K562 (cell line): ENCODE data around the gene MATR3. TPM values are rescaled to one million over a fixed set of nuclear protein-coding genes. Genes with fewer than 3 reads are reported as not detected.

Experiments
- BRCA1 ChIP-seq, 2 experiments: fragments of 450-650 bp in 1 of 2; sonication (generic) in 1 of 2; formaldehyde crosslinking in 1 of 2; IDR thresholded peaks; 2 replicates each; pipeline versions ENCODE4 v1.5.0 to v1.6.1; 2017 to 2020; ENCODE audit warnings: mild to moderate bottlenecking in 1 of 2, missing genetic modification reagents in 1 of 2
- CCNT2 ChIP-seq: IDR thresholded peaks from 2 replicates; pipeline ENCODE4 v1.6.1; 2011; ENCODE audit warnings: borderline replicate concordance, low read depth, mild to moderate bottlenecking, moderate library complexity, mixed read lengths, low read length; ENCODE audit not compliant: insufficient read length; ENCODE audit errors: extremely low read depth
- DNMT1 ChIP-seq: fragments of 450-650 bp; IDR thresholded peaks from 2 replicates; pipeline ENCODE4 v1.6.1; 2016; ENCODE audit warnings: antibody characterized with exemption, mild to moderate bottlenecking
- DPF2 ChIP-seq: fragments of 450-650 bp; IDR thresholded peaks from 2 replicates; pipeline ENCODE4 v1.6.1; 2016
- ESRRB ChIP-seq: fragments of 250-450 bp; sonication (Bioruptor Pico); IDR thresholded peaks from 2 replicates; pipeline ENCODE4 v1.5.0; 2020; ENCODE audit warnings: mild to moderate bottlenecking, moderate library complexity, borderline replicate concordance
- FOXP4 ChIP-seq: sonication (generic); formaldehyde crosslinking; IDR thresholded peaks from 2 replicates; pipeline ENCODE4 v1.8.0; 2022; ENCODE audit warnings: mild to moderate bottlenecking, missing genetic modification reagents, borderline replicate concordance
- PRPF4 ChIP-seq: fragments of 200-400 bp; formaldehyde crosslinking; IDR thresholded peaks from one replicate; pipeline ENCODE4 v1.6.1; 2017; ENCODE audit warnings: low read length, low read depth, mild to moderate bottlenecking; ENCODE audit not compliant: insufficient read depth, poor library complexity, severe bottlenecking
- TCF7 ChIP-seq: sonication (generic); IDR thresholded peaks from 2 replicates; pipeline ENCODE4 v1.6.1; 2016; ENCODE audit warnings: antibody characterized with exemption, borderline replicate concordance
- USF1 ChIP-seq: sonication (generic); formaldehyde crosslinking; IDR thresholded peaks from 2 replicates; pipeline ENCODE4 v1.9.0; 2022; ENCODE audit warnings: mild to moderate bottlenecking, missing genetic modification reagents
- XRCC5 ChIP-seq: fragments of 200-400 bp; formaldehyde crosslinking; IDR thresholded peaks from 2 replicates; pipeline ENCODE4 v1.6.1; 2017; ENCODE audit warnings: low read depth, mild to moderate bottlenecking, low read length
- ZNF239 ChIP-seq: fragments of 250-450 bp; sonication (Bioruptor Pico); IDR thresholded peaks from 2 replicates; pipeline ENCODE4 v1.4.0; 2020; ENCODE audit warnings: mild to moderate bottlenecking
- ZNF398 ChIP-seq: fragments of 250-450 bp; sonication (Bioruptor Pico); IDR thresholded peaks from 2 replicates; pipeline ENCODE4 v1.8.0; 2021; ENCODE audit warnings: moderate library complexity, mild to moderate bottlenecking, inconsistent platforms
- ZNF583 ChIP-seq: fragments of 250-450 bp; sonication (Bioruptor Pico); IDR thresholded peaks from 2 replicates; pipeline ENCODE4 v1.4.0; 2020
- ZNF696 ChIP-seq: fragments of 250-450 bp; sonication (Bioruptor Pico); conservative IDR thresholded peaks from 2 replicates; pipeline ENCODE4 v1.4.0; 2020; ENCODE audit warnings: mild to moderate bottlenecking, moderate library complexity
- ZNF778 ChIP-seq: fragments of 450-650 bp; formaldehyde crosslinking; IDR thresholded peaks from 2 replicates; pipeline ENCODE4 v1.4.0; 2020; ENCODE audit warnings: mild to moderate bottlenecking, moderate library complexity
- polyA plus RNA-seq, 8 experiments: library from polyadenylated mRNA; depleted of rRNA in 4 of 8; stranded (reverse) in 5 of 8; unstranded in 3 of 8; fragments of >200 nt; fragmentation: Nextera tagmentation in 2 of 8; fragmentation: Illumina TruSeq in 1 of 8; extraction: Ambion mirVana in 2 of 8; extraction: Trizol in 1 of 8; gene quantifications; 2 replicates each; pipeline versions ENCODE4 v1.2.1 to v1.2.3, GENCODE V29; 2011 to 2014; ENCODE audit warnings: inconsistent platforms in 1 of 8, missing spikeins in 1 of 8
- total RNA-seq, 7 experiments: library from RNA; depleted of rRNA in 6 of 7; stranded (reverse); fragments of >200 nt in 6 of 7; fragmentation: Illumina TruSeq in 2 of 7; extraction: Trizol in 2 of 7; gene quantifications; 2 replicates each; pipeline versions ENCODE4 v1.2.1 to v1.2.3, GENCODE V29; 2011 to 2021; ENCODE audit warnings: low replicate concordance in 1 of 7
- TF ChIP-seq, protein P1 (sequence below): sonication (generic); formaldehyde crosslinking; IDR thresholded peaks from 2 replicates; pipeline ENCODE4 v1.8.0; 2023; ENCODE audit warnings: missing genetic modification reagents, mild to moderate bottlenecking, borderline replicate concordance

The MATR3 gene
- total and polyA plus RNA-seq, 9 of the 15 experiments (the other 6 are each of a cell fraction or from before 2014, with no cell fraction given), result 150 to 425 (median 263) TPM

DNA sequence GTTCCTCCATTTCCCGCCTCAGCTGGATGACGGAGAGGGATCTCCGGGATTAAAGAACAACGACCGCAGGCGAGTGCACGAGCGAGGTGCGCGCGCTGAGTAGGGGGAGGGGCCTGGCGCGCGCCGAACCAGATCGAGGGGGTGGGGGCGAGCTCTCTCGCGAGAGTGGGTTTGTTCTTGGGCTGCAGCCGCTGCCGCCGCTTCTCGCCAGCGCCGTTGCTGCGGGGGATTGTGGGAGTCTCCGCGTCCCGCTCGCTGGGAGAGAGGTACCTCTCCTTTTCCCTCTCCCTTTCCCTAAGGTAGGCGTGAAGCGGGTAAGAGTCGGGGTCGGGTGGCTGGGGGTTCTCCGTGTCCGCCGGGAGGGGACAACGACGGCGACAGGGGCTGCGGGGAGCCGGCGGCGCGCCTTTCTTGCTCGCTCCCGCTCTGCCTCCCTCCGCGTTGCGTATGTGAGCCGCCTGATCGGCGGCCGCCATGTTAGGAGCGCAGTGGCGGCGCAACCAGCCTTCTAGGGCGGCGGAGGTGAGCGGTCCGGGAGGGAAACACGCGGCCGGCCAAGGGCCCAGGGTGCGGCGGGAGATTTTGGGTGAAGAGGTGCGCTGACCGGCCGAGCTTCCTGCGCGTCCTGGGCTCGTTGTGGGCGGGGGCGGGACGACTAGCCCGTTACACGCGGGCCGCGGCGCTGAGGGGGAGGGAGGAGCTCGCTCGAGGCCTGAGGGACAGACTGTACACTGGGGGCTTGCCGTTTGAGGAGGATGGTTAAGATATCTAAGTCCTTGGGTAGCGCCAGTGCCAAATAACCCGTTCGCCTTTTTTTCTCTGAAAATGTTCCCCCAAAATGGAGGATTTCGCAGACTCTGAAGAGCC, at the start of gene MATR3 (continued):
- 0 out of 2 replicates have a peak, but pooled peaks have one; percentile 32 for TF ChIP-seq USF1 (CRISPR knock-in tag)
- TF ChIP-seq ZNF696, result no peak
- TF ChIP-seq CCNT2, result peak; percentile 40
- peak; percentile 95 for TF ChIP-seq PRPF4
- TF ChIP-seq, protein P1, sequence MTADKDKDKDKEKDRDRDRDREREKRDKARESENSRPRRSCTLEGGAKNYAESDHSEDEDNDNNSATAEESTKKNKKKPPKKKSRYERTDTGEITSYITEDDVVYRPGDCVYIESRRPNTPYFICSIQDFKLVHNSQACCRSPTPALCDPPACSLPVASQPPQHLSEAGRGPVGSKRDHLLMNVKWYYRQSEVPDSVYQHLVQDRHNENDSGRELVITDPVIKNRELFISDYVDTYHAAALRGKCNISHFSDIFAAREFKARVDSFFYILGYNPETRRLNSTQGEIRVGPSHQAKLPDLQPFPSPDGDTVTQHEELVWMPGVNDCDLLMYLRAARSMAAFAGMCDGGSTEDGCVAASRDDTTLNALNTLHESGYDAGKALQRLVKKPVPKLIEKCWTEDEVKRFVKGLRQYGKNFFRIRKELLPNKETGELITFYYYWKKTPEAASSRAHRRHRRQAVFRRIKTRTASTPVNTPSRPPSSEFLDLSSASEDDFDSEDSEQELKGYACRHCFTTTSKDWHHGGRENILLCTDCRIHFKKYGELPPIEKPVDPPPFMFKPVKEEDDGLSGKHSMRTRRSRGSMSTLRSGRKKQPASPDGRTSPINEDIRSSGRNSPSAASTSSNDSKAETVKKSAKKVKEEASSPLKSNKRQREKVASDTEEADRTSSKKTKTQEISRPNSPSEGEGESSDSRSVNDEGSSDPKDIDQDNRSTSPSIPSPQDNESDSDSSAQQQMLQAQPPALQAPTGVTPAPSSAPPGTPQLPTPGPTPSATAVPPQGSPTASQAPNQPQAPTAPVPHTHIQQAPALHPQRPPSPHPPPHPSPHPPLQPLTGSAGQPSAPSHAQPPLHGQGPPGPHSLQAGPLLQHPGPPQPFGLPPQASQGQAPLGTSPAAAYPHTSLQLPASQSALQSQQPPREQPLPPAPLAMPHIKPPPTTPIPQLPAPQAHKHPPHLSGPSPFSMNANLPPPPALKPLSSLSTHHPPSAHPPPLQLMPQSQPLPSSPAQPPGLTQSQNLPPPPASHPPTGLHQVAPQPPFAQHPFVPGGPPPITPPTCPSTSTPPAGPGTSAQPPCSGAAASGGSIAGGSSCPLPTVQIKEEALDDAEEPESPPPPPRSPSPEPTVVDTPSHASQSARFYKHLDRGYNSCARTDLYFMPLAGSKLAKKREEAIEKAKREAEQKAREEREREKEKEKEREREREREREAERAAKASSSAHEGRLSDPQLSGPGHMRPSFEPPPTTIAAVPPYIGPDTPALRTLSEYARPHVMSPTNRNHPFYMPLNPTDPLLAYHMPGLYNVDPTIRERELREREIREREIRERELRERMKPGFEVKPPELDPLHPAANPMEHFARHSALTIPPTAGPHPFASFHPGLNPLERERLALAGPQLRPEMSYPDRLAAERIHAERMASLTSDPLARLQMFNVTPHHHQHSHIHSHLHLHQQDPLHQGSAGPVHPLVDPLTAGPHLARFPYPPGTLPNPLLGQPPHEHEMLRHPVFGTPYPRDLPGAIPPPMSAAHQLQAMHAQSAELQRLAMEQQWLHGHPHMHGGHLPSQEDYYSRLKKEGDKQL (CRISPR knock-in tag), result 0 out of 2 replicates have a peak, but pooled peaks have one; percentile 7
- TF ChIP-seq BRCA1 (IDR thresholded peaks at IDR 0.05), result no peak
- TF ChIP-seq BRCA1 (CRISPR knock-in tag; IDR thresholded peaks at IDR 0.05), result no peak
- TF ChIP-seq ZNF778 (CRISPR knock-in tag), result no peak
- TF ChIP-seq ZNF239 (CRISPR knock-in tag), result no peak
- TF ChIP-seq TCF7, result no peak
- TF ChIP-seq XRCC5, result peak; percentile 53; the same call in 1 of the 2 replicates
- TF ChIP-seq ZNF583, result no peak
- TF ChIP-seq ESRRB (CRISPR knock-in tag), result no peak
- TF ChIP-seq DNMT1, result no peak
- peak; percentile 18; the same call in 1 of the 2 replicates for TF ChIP-seq DPF2
- no peak for TF ChIP-seq FOXP4
- TF ChIP-seq ZNF398 (CRISPR knock-in tag), result no peak
